Right ventricle myocardium inferior (tissue), 1 donor: ENCODE results near the gene TRIP4. TPM values are rescaled to one million over a fixed set of nuclear protein-coding genes. Genes with fewer than 3 reads are reported as not detected.

Source experiments
- total RNA-seq: library from RNA; stranded (reverse); fragmentation: NEBNext Ultra II Directional; extraction: Animal tissue kit (Norgen Biotek cat#: 25700); gene quantifications from one replicate; pipeline ENCODE4 v1.2.1, GENCODE V29; 2021
- donor health status: DM: no; HTN: yes; CAD: no; lungs with severe emphysema.

Gene TRIP4
- total RNA-seq, 1 donor from 2014 or later = 13.1 TPM

Other genes starting within 250 kb of the TRIP4 start
- gene SNX22, start 236.1 kb upstream of the TRIP4 start, total RNA-seq = 7.4 TPM
- 127 TPM for gene PPIB, start 224.8 kb upstream of the TRIP4 start, total RNA-seq
- gene CSNK1G1, start 31.7 kb upstream of the TRIP4 start, total RNA-seq = 5.5 TPM
- 1.1 TPM for gene PCLAF, start 6.4 kb upstream of the TRIP4 start, total RNA-seq
- 16.9 TPM for gene ZNF609, start 72.7 kb downstream of the TRIP4 start, total RNA-seq